AG10803 (cell line): Measurements from ENCODE around the gene GPX7.

Experiments used
- DNase-seq: peaks from one replicate; pipeline ENCODE4 v3.0.0; 2010; ENCODE audit warnings: low read depth
- H3K4me3 ChIP-seq: 2 replicates; pipeline ENCODE4 v1.5.1; 2011; ENCODE audit warnings: mild to moderate bottlenecking, low read length, control low read depth
- CTCF ChIP-seq: conservative IDR thresholded peaks from 2 replicates; pipeline ENCODE4 v1.5.1; 2011; ENCODE audit warnings: mild to moderate bottlenecking, low read length, control low read depth, inconsistent platforms

The GPX7 gene

GRCh38 chr1:52628614-52629324, 26.6 kb downstream of the GPX7 start:
- TF ChIP-seq CTCF, result no peak
- H3K4me3 ChIP-seq, result no peak overlapping the region
- no peak for DNase-seq

GRCh38 chr1:52629325-52629643, 27.1 kb downstream of the GPX7 start:
- no peak for TF ChIP-seq CTCF
- H3K4me3 ChIP-seq, result no peak overlapping the region

GRCh38 chr1:52629667-52630066, 27.5 kb downstream of the GPX7 start:
- TF ChIP-seq CTCF, result no peak
- no peak for DNase-seq
- H3K4me3 ChIP-seq, result no peak overlapping the region

More at GRCh38 chr1:52629325-52629643, 27.1 kb downstream of the GPX7 start:
- no peak for DNase-seq

- no peak for TF ChIP-seq CTCF
- no peak for DNase-seq
- no peak overlapping the region for H3K4me3 ChIP-seq
These were observed 29.7 kb downstream of the GPX7 start for GRCh38 chr1:52631759-52632331.

GRCh38 chr1:52632732-52633290, 30.6 kb downstream of the GPX7 start, which contains the start of gene SHISAL2A:
SHISAL2A (plus strand) TSS chr1:52633168; CDS start chr1:52633494, 326 bp downstream.
- H3K4me3 ChIP-seq, result peak within 1 kb of the TSS; percentile 27
- no peak for DNase-seq
- no peak for TF ChIP-seq CTCF

- no peak for DNase-seq
- H3K4me3 ChIP-seq, result peak overlapping the region; percentile 27
- no peak for TF ChIP-seq CTCF
These were observed 31.2 kb downstream of the GPX7 start for GRCh38 chr1:52633291-52633754.

GRCh38 chr1:52634111-52634510, 31.9 kb downstream of the GPX7 start:
- DNase-seq, result no peak
- H3K4me3 ChIP-seq, result no peak overlapping the region
- TF ChIP-seq CTCF, result no peak
